HG03354 (cell line): ENCODE measurements around the gene CCDC70.

Experiments
- ATAC-seq: cut with Tn5 transposase; IDR thresholded peaks from one replicate; pipeline ENCODE4 v1.9.1; 2021; ENCODE audit warnings: mild to moderate bottlenecking; ENCODE audit not compliant: unreplicated experiment, poor library complexity, severe bottlenecking

CCDC70 gene

DNA sequence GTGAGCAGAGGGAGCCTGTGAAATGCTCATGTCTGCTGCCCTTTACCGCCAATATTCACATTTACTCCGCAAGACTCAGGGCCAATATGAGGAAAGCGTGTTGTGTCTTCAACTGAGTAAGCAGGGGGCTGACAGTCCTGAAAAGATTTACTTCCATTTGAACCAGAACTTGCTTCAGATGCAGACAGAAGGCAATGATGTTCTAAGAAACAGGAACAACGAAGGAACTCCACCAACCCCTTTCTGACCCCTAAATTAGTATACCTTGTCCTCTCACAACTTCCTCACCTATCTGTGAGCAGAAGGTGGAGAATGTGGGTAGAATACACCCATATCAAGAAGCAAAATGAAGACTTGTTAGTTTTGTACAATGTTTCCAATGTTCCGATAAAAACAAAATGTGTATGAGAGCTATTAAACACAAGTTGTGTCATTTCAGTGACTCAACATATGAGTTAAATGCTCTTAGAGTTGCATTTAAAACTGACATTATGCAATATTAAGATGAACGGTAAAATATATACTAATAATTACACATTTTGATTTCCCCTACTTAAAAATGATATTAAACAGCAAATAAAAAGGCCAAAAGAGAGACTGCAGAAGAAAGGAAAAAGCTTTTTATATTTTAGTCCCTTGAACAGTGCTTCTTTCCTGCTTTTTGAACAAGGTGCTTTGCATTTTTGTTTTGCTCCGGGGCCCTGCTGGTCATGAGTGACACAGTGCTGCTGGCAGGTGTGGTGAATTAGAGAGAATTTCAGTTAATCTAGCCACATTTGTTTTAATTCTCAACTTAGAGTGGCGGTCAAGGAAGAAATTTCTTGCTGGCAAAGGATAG lies 32.8 kb upstream of the CCDC70 start:
- ATAC-seq = no peak

- ATAC-seq = no peak
Observed at GRCh38 chr13:51829568-51829899, 32.2 kb upstream of the CCDC70 start.

DNA sequence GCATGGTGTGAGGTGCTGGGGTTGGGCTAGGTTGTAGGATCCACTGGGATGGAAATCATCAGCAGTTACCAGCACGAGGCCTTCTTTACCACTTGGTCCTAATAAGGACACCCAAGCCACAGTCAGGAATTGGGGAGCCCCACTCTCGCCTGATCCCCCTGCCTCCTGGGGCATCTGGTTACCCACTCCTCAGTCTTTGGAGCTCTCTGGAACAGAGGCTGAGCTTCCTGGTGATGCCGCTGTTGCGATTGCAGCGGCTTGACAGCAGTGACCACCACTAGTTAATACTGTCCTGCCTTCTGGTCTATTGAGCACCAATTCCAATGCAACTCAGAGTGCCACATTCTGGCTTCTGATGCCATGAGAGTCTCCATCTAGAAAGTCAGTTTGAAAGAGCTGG lies 30.2 kb upstream of the CCDC70 start:
- ATAC-seq = no peak

DNA sequence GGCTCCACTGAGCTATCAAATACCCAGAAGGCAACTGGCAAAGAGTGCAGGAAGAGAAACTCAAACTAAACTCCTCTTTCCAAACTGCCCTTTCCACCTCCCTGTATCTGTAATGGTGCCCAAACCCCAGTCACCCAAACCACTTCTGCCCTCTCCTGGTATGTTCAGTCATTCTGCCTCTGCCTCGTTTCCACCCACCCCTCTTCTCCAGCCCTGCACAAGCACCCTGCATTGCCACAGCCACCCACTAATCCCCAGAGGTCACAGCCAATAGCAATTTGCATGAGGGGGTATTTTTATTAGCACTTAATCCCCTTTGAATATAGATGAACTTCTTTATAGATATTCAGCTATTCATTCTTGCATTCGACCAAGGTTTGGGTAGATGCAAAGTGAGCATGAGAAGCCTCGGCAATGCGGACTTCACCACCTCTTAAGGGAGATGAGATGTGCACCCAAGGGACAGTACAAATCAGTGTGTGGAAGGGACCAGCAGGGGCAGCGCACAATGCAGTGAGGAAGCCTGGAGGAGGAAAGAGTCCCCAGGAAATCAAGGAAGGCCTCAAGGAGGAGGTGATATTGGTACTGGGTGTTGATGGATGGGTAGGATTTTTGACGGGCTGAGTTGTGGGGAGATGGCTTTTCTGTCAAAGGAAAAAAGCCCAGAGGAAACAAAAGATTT lies 29.2 kb upstream of the CCDC70 start:
- ATAC-seq = peak; percentile 86

DNA sequence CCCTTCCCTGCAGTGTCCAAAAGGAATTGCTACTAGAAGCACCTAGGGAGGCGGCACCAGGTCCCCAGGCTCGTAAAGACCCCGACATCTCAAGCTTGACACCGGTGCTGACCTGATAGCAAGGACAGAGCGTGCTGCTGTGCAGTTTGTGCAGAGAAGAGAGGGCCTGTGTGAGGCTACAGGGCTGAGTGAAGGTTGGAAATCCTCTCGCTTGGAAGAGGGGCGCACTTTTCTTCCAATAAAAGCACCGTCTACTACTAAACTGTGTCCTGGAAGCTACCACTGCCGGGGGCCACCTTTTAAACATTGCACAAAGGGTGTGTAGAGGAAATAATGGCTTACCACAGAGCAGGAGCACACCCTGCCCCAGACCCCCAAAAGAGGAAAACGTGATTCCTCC lies 27.8 kb upstream of the CCDC70 start:
- ATAC-seq = no peak

DNA sequence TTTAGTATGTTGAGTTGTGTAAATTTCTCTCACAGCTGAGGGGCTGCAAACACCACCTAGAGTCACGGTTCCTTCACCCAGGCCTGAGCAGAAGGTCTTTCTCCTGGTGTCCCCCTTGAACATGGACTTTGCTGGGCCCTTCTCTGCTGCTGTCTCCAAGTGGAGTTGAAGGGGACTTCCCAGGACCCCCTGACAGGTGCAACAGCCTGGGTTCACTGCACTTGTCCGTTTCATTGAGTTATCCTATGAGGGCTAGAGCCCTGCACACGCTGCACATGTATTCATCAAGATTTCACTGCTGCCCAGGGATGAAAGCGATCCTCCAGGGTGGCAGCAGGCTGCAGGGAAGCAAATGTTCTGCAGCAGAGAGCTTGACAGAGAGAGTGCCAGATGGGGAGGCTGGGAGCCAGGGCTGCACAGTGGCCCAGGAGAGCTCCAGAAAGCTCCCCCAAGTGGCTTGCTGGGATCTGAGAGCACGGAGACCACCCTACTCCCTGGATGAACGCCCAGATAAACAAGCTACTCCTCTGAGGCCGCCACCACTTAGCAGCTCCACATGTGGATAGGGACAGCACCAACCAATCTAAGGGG lies 27.1 kb upstream of the CCDC70 start:
- no peak for ATAC-seq

GRCh38 chr13:51837016-51837415 lies 24.8 kb upstream of the CCDC70 start:
- ATAC-seq = no peak

DNA sequence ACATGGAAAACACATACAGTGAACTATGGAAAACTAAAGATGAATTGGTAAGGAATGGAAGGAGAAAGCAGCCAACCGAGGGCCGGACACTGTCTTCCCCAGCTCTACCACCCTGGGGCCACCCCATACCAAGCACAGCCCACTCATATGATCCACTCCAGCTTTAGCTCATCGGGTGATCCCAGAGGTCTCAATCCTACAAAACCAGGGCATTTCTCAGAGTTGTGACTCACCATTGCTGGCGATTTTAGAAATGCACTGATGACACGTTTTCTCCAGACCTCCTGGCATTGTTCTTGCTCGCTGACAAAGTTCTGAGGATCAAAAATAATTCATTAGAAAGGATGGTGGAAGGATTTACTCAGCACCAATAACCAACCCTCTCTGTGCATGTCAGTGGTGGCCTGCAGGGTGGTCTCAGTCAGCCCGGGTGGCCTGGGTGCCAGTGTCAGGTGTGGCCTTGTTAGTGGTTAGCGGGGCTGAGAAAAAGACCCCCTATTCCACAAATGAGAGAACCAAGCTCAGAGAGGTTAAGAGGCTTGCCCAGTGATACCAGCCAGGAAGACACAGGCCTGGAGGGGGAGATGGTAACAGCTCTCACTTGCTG lies 23.4 kb upstream of the CCDC70 start:
- no peak for ATAC-seq

DNA sequence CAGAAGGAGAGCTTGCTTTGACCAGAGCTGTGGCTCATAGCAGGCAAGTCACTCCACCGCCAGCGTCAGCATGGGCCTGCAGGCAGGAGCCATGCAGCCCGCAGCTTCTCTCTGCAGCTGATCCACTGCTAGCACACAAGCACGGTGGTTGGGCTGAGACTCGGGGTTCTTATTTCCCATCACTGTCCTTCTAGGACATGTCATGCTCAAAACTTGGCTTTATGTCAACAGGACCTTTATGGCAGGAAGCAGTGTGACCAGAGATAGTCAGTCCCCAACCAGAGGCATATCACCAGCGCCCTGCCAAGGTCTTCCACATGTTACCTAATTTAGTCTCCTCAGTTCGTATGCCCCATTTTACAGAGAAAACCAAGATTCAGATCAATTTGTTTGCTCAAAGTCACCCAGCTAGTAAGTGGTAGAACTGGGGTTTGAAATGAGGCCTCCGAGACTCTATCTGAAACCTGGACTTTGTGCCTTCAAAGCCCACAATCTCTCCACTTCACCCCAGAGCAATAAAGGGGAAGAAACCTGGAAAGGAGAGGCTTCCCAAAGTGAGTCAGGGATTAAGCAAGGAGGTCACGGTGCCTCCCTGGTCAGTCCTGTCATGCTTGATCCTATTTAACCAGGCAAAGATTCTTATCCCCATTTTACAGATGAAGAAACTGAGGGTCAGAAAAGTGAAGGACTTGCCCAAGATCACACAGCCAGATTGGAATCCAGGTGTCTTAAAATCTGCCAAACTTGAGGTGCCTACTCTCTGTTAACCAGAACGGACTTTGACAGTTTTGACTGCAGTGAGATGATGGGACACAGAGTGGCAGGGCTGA lies 21.8 kb upstream of the CCDC70 start:
- no peak for ATAC-seq

GRCh38 chr13:51840917-51841316 lies 20.9 kb upstream of the CCDC70 start:
- ATAC-seq = no peak

- no peak for ATAC-seq
Observed at GRCh38 chr13:51841732-51842131, 20.0 kb upstream of the CCDC70 start.

GRCh38 chr13:51843529-51843928 lies 18.2 kb upstream of the CCDC70 start:
- ATAC-seq = no peak

DNA sequence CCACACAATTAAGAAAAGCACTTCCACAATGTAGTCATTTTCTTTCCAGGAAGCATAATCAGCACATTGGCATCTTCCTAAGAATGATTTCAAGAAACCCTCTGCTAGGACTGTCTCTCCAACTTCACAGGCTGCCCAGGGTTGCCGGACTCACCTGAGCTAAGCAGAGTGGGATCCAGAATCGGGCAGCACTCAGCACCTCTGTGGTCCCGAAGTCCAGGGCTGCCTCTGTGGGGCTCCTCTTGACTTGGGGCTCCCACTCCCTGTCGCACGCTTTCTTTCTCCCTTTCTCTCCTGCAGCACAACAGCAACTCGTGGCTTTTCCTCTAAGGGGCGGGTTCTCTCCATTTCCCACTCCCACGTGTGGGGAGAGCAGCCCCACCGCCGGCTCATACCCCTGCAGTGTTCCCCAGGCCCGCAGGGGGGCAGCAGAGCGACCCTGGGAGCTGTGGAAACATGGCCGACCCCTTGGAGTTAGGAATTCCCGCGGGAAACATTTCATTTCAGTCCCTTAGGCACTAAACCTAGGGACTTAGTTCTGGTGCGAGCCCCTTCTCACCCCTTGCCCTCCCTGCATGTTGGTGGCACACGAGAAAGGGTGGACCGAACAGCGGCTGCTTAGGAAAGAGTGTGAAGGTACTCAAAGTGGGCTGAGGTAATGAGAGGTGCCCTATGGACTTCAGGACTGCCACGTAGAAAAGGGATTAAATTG lies 16.8 kb upstream of the CCDC70 start, which contains the start of gene TMEM272:
TMEM272 (minus strand) TSS at position 316 of the 712 bp plus-strand sequence. CDS start 6,647 bp downstream, outside the sequence.
- ATAC-seq = peak; percentile 64

DNA sequence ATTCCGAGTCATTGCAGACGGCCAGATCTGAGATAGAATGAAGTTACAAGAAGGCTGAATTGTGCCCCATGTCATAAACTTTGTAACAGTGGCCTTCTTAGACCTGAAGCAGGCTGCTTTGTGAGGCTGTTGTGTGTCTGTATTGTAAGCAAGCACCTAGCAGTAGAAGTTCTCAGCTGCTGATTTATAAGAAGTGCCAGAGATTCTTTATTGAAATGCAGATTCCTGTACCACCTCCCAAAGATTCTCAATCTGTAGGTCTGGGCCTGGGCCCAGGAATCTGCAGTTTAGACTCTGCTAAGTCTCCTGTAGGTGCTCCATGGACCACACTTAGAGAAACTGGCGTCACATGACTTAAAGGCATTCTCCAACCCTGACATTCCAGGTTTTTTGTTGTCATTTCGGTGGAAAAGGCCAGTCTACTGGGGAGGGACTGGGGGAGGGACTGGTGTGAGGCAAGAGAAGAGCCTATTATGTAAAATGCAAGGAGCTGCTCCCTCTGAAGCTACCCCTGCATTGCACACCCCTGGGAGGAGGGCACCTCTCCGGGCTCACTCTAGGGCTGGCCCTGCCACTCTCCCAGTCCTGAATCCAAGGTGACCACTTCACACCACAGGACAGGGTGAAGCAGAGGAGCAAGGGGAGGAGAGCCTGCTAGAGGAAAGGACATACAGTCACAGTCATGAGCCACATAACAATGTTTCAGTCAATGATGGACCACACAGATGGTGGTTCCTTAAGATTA lies 16.0 kb upstream of the CCDC70 start:
- ATAC-seq = no peak

- ATAC-seq = no peak
Observed at GRCh38 chr13:51846756-51847155, 15.0 kb upstream of the CCDC70 start.

GRCh38 chr13:51848674-51849073 lies 13.1 kb upstream of the CCDC70 start:
- ATAC-seq = no peak

DNA sequence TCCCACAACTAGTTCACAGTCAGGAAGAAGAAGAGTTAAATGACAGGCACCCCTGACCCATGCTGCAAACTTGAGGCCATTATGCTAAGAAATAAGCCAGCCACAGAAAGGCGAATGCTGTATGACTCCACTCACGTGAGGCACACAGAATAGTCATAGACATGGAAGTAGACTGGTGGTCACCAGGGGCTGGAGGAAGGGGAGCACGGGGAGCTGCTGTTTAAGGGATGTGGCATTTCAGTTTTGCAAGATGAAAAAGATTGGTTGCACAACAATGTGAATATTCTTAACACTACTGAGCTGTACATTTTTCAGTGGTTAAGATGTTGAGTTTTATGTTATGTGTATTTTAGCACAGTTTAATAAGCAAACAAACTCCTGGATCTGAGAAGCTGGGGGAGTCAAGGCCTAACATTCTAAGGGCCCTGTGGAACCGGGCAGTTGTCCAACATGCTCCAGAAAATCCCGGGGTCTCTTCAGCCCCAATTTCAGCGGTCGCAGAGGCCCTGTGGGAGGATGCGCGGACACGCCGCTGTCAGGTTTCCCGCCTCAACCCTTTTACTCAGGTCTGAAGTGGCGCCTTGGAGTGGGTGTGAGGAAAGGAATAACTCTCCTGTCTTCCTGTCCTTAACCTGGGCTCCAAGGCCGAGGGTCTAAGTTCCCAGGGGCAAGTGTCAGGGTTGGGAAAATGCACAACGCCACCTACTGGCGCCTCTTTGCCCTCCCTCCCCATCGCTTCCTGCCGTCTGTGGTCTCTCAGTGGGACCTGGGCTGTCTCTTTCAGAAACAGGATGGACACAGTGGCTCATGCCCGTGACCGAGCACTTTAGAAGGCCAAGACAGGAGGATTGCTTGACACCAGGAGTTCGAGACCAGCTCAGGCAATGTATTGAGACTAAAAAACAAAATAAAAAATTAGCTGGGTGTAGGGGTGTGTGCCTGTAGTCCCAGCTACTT lies 12.3 kb upstream of the CCDC70 start:
- ATAC-seq = no peak
